GM12801 (cell line): Measurements from ENCODE around the gene GPC6.

Experiments used
- CTCF ChIP-seq: IDR thresholded peaks from one replicate; pipeline ENCODE4 v1.5.1; 2011; ENCODE audit warnings: control low read depth; ENCODE audit not compliant: insufficient read length; ENCODE audit errors: extremely low read depth

Gene GPC6

GRCh38 chr13:94212196-94212595, 985.6 kb downstream of the GPC6 start:
- TF ChIP-seq CTCF, result no peak

- TF ChIP-seq CTCF, result no peak
These were observed 987.5 kb downstream of the GPC6 start for GRCh38 chr13:94214121-94214520.

GRCh38 chr13:94214975-94215374, 988.4 kb downstream of the GPC6 start:
- TF ChIP-seq CTCF, result no peak

- no peak for TF ChIP-seq CTCF
These were observed 989.9 kb downstream of the GPC6 start for GRCh38 chr13:94216476-94216875.

- no peak for TF ChIP-seq CTCF
These were observed 990.8 kb downstream of the GPC6 start for GRCh38 chr13:94217370-94217769.

GRCh38 chr13:94218537-94218936, 991.9 kb downstream of the GPC6 start:
- TF ChIP-seq CTCF, result no peak

- TF ChIP-seq CTCF, result no peak
These were observed 992.3 kb downstream of the GPC6 start for GRCh38 chr13:94218951-94219350.

GRCh38 chr13:94224670-94225069, 998.1 kb downstream of the GPC6 start:
- no peak for TF ChIP-seq CTCF
